Breast epithelium (tissue), 4 donors: ENCODE data around the gene TPPP. TPM values are rescaled to one million over a fixed set of nuclear protein-coding genes. Genes with fewer than 3 reads are reported as not detected.

Experiments
- DNase-seq, 2 donors: peaks; one replicate each; pipeline ENCODE4 v3.0.0-alpha.2; 2019; ENCODE audit warnings: low spot score in 2 of 2
- H3K27ac ChIP-seq, 2 donors: fragments of 200-600 bp; sonication (generic) in 1 of 2; one replicate each; pipeline ENCODE4 v1.5.1; 2016 to 2019; ENCODE audit warnings: mild to moderate bottlenecking in 1 of 2
- H3K27me3 ChIP-seq, 2 donors: fragments of 200-600 bp; sonication (generic) in 1 of 2; one replicate each; pipeline versions ENCODE4 v1.5.1 to v1.6.0; 2017 to 2019; ENCODE audit warnings: control low read depth in 1 of 2, mild to moderate bottlenecking in 1 of 2
- H3K36me3 ChIP-seq: fragments of 200-600 bp; one replicate; pipeline ENCODE4 v1.5.1; 2019
- H3K4me1 ChIP-seq, 2 donors: fragments of 200-600 bp; sonication (generic); one replicate each; pipeline ENCODE4 v1.5.1; 2016 to 2019; ENCODE audit warnings: control low read depth in 1 of 2
- H3K4me3 ChIP-seq, 3 donors: fragments of 200-600 bp; sonication (generic); 1 replicate in 2 of 3; 2 replicates in 1 of 3; pipeline ENCODE4 v1.5.1; 2016 to 2019; ENCODE audit warnings: mild to moderate bottlenecking in 3 of 3, moderate library complexity in 2 of 3
- H3K9me3 ChIP-seq, 2 donors: fragments of 200-600 bp; sonication (generic) in 1 of 2; one replicate each; pipeline ENCODE4 v1.5.1; 2016 to 2019; ENCODE audit warnings: control low read depth in 1 of 2
- CTCF ChIP-seq, 3 donors: fragments of 450-650 bp; IDR thresholded peaks; one replicate each; pipeline ENCODE4 v1.5.1; 2016 to 2017; ENCODE audit warnings: antibody characterized with exemption in 3 of 3, mild to moderate bottlenecking in 3 of 3, moderate library complexity in 3 of 3
- POLR2A ChIP-seq: fragments of 450-650 bp; IDR thresholded peaks from one replicate; pipeline ENCODE4 v1.6.1; 2016; ENCODE audit warnings: antibody characterized with exemption, mild to moderate bottlenecking, moderate library complexity
- POLR2AphosphoS5 ChIP-seq, 3 donors: sonication (generic); formaldehyde crosslinking; IDR thresholded peaks; one replicate each; pipeline ENCODE4 v1.6.1; 2017; ENCODE audit warnings: antibody characterized with exemption in 3 of 3
- intact Hi-C: fragments of 100-400 bp; cut with DNase I; formaldehyde crosslinking; loops from one replicate; pipeline ENCODE4 v1.15.1; 2023; ENCODE audit warnings: low total_unique reads
- total RNA-seq, 3 donors: library from RNA; depleted of rRNA; stranded (reverse); fragments of >200 nt; gene quantifications; one replicate each; pipeline ENCODE4 v1.1.0, GENCODE V29; 2016

TPPP gene
- total RNA-seq, 3 donors from 2014 or later = 2.9 to 4.3 (median 3.4) TPM

GRCh38 chr5:622359-622758 lies 70.8 kb downstream of the TPPP start:
- H3K36me3 ChIP-seq = no peaks in the 10 kb centered on the region

GRCh38 chr5:621341-621761 lies 71.8 kb downstream of the TPPP start:
- Histone ChIP-seq H3K4me1 (no peaks in the 10 kb centered on the region), H3K4me3 (no peak overlapping the region), H3K27ac (no peak overlapping the region), H3K36me3 (no peaks in the 10 kb centered on the region), H3K9me3 (no peaks in the 10 kb centered on the region), H3K27me3 (no peaks in the 10 kb centered on the region)
- peak in 1 of 2 donors; percentile 42 for DNase-seq
- TF ChIP-seq CTCF (IDR thresholded peaks at IDR 0.05) = no peak
- no peak for TF ChIP-seq POLR2AphosphoS5 (IDR thresholded peaks at IDR 0.05)
- TF ChIP-seq POLR2A = no peak
- intact Hi-C loops = no loop called here

More at GRCh38 chr5:622359-622758, 70.8 kb downstream of the TPPP start:
- no peak overlapping the region for H3K4me3 ChIP-seq
- DNase-seq = peak in 1 of 2 donors; percentile 33
- no peaks in the 10 kb centered on the region for H3K9me3 ChIP-seq
- H3K27me3 ChIP-seq = no peaks in the 10 kb centered on the region
- TF ChIP-seq POLR2A = no peak
- no peak for TF ChIP-seq CTCF (IDR thresholded peaks at IDR 0.05)
- TF ChIP-seq POLR2AphosphoS5 (IDR thresholded peaks at IDR 0.05) = no peak
- H3K27ac ChIP-seq = no peak overlapping the region
- no peaks in the 10 kb centered on the region for H3K4me1 ChIP-seq
- intact Hi-C loops = no loop called here

GRCh38 chr5:620586-621180 lies 72.5 kb downstream of the TPPP start:
- Histone ChIP-seq H3K27ac (no peak overlapping the region), H3K36me3 (no peaks in the 10 kb centered on the region), H3K4me3 (no peak overlapping the region), H3K27me3 (no peaks in the 10 kb centered on the region), H3K9me3 (no peaks in the 10 kb centered on the region), H3K4me1 (no peaks in the 10 kb centered on the region)
- peak in 1 of 2 donors; percentile 30 for DNase-seq
- intact Hi-C loops = no loop called here
- TF ChIP-seq POLR2A (no peak), POLR2AphosphoS5 (IDR thresholded peaks at IDR 0.05) (no peak), CTCF (IDR thresholded peaks at IDR 0.05) (no peak)

GRCh38 chr5:620152-620551 lies 73.0 kb downstream of the TPPP start:
- Histone ChIP-seq H3K9me3 (no peaks in the 10 kb centered on the region), H3K27ac (no peak overlapping the region), H3K4me1 (no peaks in the 10 kb centered on the region), H3K27me3 (no peaks in the 10 kb centered on the region), H3K4me3 (no peak overlapping the region), H3K36me3 (no peaks in the 10 kb centered on the region)
- intact Hi-C loops = no loop called here
- TF ChIP-seq CTCF (IDR thresholded peaks at IDR 0.05) (no peak), POLR2AphosphoS5 (IDR thresholded peaks at IDR 0.05) (no peak), POLR2A (no peak)
- DNase-seq = peak in 1 of 2 donors; percentile 28

DNA sequence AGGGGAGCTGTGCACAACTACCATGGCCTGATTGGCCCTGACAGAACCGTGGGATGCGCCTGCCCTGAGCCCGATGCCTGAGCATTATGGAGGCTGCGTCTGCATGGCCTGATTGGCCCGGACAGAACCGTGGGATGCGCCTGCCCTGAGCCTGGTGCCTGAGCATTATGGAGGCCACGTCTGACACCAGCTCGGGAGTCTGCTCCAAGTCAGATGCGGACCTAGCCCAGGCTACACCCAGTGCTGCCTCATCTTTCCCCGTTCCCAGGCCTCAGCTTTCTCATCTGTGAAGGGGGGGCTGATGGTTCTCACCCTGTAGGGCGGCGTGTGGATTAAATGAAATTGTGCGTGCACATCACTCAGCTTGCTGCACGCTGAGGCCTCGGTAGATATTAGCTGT lies 73.7 kb downstream of the TPPP start:
- H3K4me3 ChIP-seq = no peak overlapping the region
- H3K27ac ChIP-seq = no peak overlapping the region
- DNase-seq = peak in 1 of 2 donors; percentile 45
- no peaks in the 10 kb centered on the region for H3K9me3 ChIP-seq
- H3K4me1 ChIP-seq = no peaks in the 10 kb centered on the region
- no peaks in the 10 kb centered on the region for H3K27me3 ChIP-seq
- intact Hi-C loops = no loop called here
- no peaks in the 10 kb centered on the region for H3K36me3 ChIP-seq
- TF ChIP-seq CTCF (IDR thresholded peaks at IDR 0.05) = no peak
